GM12872 (cell line): ENCODE measurements around the gene CLIP4.

Source experiments
- CTCF ChIP-seq: IDR thresholded peaks from 3 replicates; pipeline ENCODE4 v1.5.1; 2011; ENCODE audit warnings: low read depth, mild to moderate bottlenecking, low read length, moderate library complexity; ENCODE audit not compliant: insufficient read depth

CLIP4 gene

GRCh38 chr2:29113891-29114321 is 1.3 kb upstream of the CLIP4 start:
- no peak for TF ChIP-seq CTCF

GRCh38 chr2:29114586-29114945 is 649 bp upstream of the CLIP4 start:
- no peak for TF ChIP-seq CTCF

DNA sequence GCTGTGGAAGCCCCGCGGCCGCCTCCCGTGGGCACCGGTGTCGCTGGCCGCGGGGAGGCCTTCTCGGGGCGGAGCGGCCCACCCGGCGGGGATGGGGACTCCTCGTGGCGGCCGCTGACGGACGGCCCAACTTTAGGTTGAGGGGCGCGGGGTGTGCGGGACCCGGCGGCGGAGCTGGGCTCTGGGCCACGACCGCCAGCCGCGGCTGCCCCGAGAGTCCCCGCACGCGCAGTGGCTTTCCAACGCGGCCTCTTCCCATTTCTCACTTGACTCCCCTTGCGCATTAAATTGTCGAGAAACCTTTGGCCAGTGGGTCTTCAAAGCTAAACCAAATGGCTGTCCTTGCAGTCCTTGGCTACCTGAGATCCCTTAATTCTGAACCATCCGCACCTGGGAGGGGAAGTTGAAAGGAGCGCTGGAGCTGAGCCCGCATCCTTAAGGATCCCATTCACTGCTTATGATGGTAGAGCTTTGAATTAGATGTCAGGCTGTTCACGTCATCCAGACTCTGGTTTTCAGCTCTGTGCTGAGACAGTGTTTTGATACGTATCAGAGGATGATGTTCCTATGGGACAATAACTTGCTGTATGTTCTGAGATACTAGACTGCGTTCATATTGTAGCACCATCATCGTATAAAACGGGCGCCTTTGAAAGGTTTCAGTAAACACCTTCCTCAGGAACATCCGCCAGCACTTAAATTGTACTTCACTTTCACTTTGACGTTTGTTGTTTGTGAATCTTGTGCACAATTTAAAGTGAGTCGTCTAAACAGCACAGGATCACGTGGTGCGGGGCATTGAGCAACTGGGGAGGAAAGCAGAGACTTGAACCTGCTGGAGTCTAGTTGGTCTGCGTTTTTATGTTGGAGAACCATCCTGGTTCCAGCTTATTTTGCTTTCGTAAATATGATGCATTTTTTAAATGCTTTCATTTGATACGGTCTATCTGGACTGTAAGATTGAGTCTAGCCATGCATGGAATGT is 874 bp downstream of the CLIP4 start:
- TF ChIP-seq CTCF: no peak

DNA sequence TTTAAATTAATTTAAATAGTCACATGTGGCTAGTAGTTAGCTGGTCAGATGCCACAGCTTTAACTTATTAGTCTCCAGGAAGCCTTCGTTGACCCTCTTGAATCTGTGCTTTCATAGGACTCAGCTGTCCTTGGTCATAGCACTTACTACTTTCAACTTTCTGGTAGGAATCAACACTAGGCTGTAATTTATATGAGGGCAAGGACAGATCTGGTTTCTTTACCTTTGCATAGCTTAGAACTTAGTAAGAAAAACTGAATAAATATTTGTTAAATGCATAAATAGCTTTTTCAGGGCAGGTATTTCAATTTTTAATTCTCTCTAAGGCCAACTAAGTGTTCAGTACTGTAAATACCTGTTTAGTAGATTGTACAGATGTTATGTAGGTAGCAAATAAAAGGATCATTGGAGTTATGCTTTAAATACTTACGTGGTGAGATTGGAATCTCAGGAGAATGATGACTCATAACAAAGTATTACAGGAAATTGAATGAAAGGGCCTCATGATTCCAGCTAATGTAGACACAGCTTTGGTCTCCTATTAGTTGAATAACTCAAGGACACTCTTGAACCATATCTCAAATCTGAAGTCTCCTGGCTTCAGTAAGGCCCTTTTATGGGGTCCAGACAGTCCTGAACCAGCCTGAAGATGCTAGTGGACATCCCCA is 2.6 kb downstream of the CLIP4 start:
- no peak for TF ChIP-seq CTCF

DNA sequence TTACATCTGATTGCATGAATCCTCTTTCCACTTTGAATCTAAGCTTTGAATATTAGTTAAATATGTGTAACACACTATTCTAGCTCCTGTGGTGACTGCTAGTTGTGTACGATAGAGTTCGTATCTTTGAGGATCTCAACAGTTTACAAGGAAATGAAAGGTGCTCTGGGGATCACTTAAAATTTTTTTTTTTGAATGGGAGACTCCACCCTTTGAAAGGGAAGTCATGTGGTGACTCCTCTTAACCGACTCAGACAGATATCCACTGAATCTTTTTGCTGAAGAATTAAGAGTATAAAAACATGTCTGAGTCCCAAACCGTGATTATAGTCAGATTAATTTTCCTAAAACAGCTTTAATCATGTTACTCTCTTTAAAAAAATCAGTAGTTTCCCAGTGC is 4.0 kb downstream of the CLIP4 start:
- no peak for TF ChIP-seq CTCF

- TF ChIP-seq CTCF: no peak
These were observed 5.6 kb downstream of the CLIP4 start for GRCh38 chr2:29120846-29121245.

GRCh38 chr2:29123617-29124349 is 8.6 kb downstream of the CLIP4 start:
- no peak for TF ChIP-seq CTCF
